Measurements from ENCODE around the gene RIN3. TPM values are rescaled to one million over a fixed set of nuclear protein-coding genes. Genes with fewer than 3 reads are reported as not detected.

The RIN3 gene
- total RNA-seq, 1 donor from 2014 or later, result 6.9 TPM

GRCh38 chr14:92680781-92681650 is 167.4 kb downstream of the RIN3 start:
- Mint-ChIP-seq H3K36me3 (ENCODE audit: insufficient read depth) (peaks cover 5% of the 10 kb centered on the region), H3K27ac (no peak overlapping the region), H3K9me3 (ENCODE audit: low read depth) (no peaks in the 10 kb centered on the region), H3K27me3 (no peaks in the 10 kb centered on the region), H3K4me3 (ENCODE audit: low read depth) (no peak overlapping the region), H3K4me1 (ENCODE audit: low read depth) (no peaks in the 10 kb centered on the region)
- peak; percentile 90 for TF ChIP-seq CTCF (IDR thresholded peaks at IDR 0.05; ENCODE audit: unreplicated experiment)
- DNase-seq (ENCODE audit: low spot score, unreplicated experiment), result peak; percentile 66

- TF ChIP-seq CTCF (IDR thresholded peaks at IDR 0.05; ENCODE audit: unreplicated experiment), result no peak
- H3K27ac Mint-ChIP-seq, result no peak overlapping the region
- H3K9me3 Mint-ChIP-seq (ENCODE audit: low read depth), result no peaks in the 10 kb centered on the region
- H3K4me1 Mint-ChIP-seq (ENCODE audit: low read depth), result no peaks in the 10 kb centered on the region
- DNase-seq (ENCODE audit: low spot score, unreplicated experiment), result no peak
- H3K36me3 Mint-ChIP-seq (ENCODE audit: insufficient read depth), result peaks cover 5% of the 10 kb centered on the region
- H3K27me3 Mint-ChIP-seq, result no peaks in the 10 kb centered on the region
- H3K4me3 Mint-ChIP-seq (ENCODE audit: low read depth), result no peak overlapping the region
These were observed 169.5 kb downstream of the RIN3 start for GRCh38 chr14:92683041-92683440.

DNA sequence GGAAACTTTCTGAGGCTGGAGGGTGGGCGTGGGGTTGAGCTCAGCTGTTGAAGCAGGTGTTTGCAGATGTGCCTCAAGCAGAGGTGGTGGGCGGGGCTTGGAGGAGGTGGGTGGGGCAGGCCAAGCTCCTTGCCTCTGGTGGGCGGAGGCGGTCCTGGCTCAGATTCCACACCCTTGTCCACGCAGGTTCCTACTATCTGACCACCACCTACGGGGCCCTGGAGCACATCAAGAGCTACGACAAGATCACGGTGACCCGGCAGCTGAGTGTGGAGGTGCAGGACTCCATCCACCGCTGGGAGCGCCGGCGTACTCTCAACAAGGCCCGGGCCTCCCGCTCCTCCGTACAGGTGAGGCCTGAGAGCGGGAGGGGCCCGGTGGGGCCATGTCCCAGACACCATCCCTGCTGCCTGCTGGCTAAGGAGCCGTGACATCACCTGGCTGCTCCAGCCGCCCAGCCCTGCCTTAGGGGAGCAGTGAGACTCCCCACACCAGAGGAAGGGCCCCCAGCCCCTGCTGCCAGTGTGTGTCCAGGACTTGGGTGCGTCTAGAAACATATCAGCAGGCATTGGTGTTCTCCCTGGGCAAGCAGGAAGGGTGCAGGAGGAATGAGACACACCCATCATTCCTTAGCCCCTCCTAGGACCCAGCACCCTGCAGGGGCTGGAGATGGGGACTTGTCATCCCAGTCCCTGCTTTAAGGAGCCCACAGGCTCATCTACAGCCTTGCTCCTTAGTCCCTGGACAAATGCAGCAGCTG is 171.4 kb downstream of the RIN3 start:
- Mint-ChIP-seq H3K4me1 (ENCODE audit: low read depth) (no peaks in the 10 kb centered on the region), H3K27ac (no peak overlapping the region), H3K27me3 (peaks cover 3% of the 10 kb centered on the region), H3K36me3 (ENCODE audit: insufficient read depth) (peaks cover 3% of the 10 kb centered on the region), H3K9me3 (ENCODE audit: low read depth) (no peaks in the 10 kb centered on the region), H3K4me3 (ENCODE audit: low read depth) (no peak overlapping the region)
- TF ChIP-seq CTCF (IDR thresholded peaks at IDR 0.05; ENCODE audit: unreplicated experiment), result no peak
- DNase-seq (ENCODE audit: low spot score, unreplicated experiment), result no peak

DNA sequence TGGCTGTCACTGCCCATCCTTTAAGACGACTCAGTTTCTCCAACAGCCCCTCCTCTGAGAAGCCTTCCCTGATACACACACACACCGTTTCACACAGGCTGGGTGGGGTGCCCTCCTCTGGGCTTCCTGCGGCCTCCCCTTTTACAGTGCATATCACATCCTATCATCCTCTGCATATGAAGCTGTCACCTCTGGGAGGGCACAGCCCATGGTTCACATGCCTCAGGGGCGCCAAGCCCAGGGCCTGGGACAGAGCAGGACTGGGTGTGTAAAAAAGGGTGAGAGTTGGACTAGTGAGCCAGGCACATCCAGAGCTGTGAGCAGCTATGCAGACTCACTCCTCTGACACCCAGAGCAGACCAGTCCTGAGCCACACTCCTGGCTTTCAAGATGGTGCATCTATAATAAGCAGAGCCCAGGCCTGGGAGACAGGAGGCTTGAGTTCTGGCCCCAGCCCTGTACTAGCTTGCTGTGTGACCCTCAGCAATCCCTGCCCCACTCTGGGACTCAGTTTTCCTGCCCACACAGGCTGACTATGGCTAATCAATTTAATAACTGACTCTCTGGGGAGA is 172.3 kb downstream of the RIN3 start:
- H3K9me3 Mint-ChIP-seq (ENCODE audit: low read depth), result no peaks in the 10 kb centered on the region
- H3K27ac Mint-ChIP-seq, result no peak overlapping the region
- no peak for DNase-seq (ENCODE audit: low spot score, unreplicated experiment)
- H3K4me1 Mint-ChIP-seq (ENCODE audit: low read depth), result no peaks in the 10 kb centered on the region
- H3K4me3 Mint-ChIP-seq (ENCODE audit: low read depth), result no peak overlapping the region
- peaks cover 3% of the 10 kb centered on the region for H3K36me3 Mint-ChIP-seq (ENCODE audit: insufficient read depth)
- no peak for TF ChIP-seq CTCF (IDR thresholded peaks at IDR 0.05; ENCODE audit: unreplicated experiment)
- peaks cover 6% of the 10 kb centered on the region for H3K27me3 Mint-ChIP-seq

DNA sequence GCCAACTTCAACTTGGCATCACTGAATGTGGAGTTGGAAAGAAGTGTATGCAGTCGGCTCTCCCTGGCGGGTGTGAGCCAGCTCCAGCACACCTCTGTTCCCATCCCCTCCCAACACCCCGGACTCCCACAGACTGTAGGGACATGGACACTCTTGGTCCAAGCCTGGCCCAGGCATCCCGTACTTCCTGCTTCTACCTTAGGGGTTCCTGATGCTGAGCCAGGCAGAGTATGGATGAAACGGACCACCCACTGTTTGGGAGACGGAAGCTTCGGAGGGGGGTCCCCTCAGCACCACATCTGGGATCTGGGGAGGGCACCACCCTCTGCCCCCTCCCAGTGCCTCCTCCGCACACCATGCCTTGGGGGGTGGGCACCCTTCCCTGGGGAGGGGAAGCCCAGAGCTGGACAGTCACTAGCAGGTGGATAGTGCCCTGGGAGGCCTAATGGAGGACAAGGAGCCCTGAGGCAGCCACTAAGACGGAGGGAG is 172.9 kb downstream of the RIN3 start:
- no peak for DNase-seq (ENCODE audit: low spot score, unreplicated experiment)
- Mint-ChIP-seq H3K27me3 (peaks cover 6% of the 10 kb centered on the region), H3K4me1 (ENCODE audit: low read depth) (no peaks in the 10 kb centered on the region)

More for the DNA sequence above, 172.9 kb downstream of the RIN3 start:
- no peaks in the 10 kb centered on the region for H3K9me3 Mint-ChIP-seq (ENCODE audit: low read depth)
- no peak overlapping the region for H3K4me3 Mint-ChIP-seq (ENCODE audit: low read depth)
- H3K36me3 Mint-ChIP-seq (ENCODE audit: insufficient read depth), result peaks cover under 1% of the 10 kb centered on the region
- no peak for TF ChIP-seq CTCF (IDR thresholded peaks at IDR 0.05; ENCODE audit: unreplicated experiment)
- H3K27ac Mint-ChIP-seq, result no peak overlapping the region

Measured in progenitor cell of endocrine pancreas (in vitro differentiated cells).